HG02970 (cell line): ENCODE data around the gene C1orf226.

ENCODE experiments used
- ATAC-seq: cut with Tn5 transposase; IDR thresholded peaks from one replicate; pipeline ENCODE4 v1.9.1; 2021; ENCODE audit warnings: mild to moderate bottlenecking, moderate library complexity, moderate number of reproducible peaks; ENCODE audit not compliant: unreplicated experiment, low FRiP score

Gene C1orf226

GRCh38 chr1:162365284-162366020, 16.1 kb upstream of the C1orf226 start:
- ATAC-seq: no peak

GRCh38 chr1:162366149-162366548, 15.4 kb upstream of the C1orf226 start:
- no peak for ATAC-seq

GRCh38 chr1:162366671-162367070, 14.9 kb upstream of the C1orf226 start:
- no peak for ATAC-seq

- ATAC-seq: no peak
These were observed 14.5 kb upstream of the C1orf226 start for GRCh38 chr1:162367073-162367472.

DNA sequence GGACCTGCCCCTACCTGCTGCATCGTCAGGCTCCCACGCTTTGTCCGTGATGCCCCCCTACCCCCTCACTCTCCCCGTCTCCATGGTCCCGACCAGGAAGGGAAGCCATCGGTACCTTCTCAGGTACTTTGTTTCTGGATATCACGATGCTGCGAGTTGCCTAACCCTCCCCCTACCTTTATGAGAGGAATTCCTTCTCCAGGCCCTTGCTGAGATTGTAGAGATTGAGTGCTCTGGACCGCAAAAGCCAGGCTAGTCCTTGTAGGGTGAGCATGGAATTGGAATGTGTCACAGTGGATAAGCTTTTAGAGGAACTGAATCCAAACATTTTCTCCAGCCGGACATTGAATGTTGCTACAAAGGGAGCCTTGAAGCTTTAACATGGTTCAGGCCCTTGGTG, 13.8 kb upstream of the C1orf226 start:
- no peak for ATAC-seq

- ATAC-seq: no peak
These were observed 13.1 kb upstream of the C1orf226 start for GRCh38 chr1:162368451-162368850.

- no peak for ATAC-seq
These were observed 12.0 kb upstream of the C1orf226 start for GRCh38 chr1:162369571-162369970.

GRCh38 chr1:162370161-162370560, 11.4 kb upstream of the C1orf226 start:
- ATAC-seq: no peak

GRCh38 chr1:162370721-162371120, 10.8 kb upstream of the C1orf226 start:
- no peak for ATAC-seq

DNA sequence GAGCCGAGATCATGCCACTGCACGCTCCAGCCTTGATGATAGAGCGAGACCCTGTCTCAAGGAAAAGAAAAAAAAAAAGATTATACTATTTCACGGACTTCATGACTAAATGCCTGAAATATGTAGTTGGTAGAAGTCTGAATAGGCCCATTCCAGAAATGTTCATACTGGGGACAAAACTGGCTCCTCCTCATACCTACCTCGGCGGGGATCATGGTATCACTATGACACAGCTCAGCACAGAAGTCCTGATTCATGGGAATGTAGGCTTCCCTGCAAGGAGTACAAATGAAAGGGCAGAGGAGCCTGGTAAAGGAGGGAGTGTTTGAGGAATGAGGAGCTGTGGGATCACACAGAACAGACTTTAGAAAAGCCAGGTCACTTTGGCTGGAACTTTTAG, 9.9 kb upstream of the C1orf226 start:
- no peak for ATAC-seq

GRCh38 chr1:162372159-162373071, 9.1 kb upstream of the C1orf226 start:
- no peak for ATAC-seq

DNA sequence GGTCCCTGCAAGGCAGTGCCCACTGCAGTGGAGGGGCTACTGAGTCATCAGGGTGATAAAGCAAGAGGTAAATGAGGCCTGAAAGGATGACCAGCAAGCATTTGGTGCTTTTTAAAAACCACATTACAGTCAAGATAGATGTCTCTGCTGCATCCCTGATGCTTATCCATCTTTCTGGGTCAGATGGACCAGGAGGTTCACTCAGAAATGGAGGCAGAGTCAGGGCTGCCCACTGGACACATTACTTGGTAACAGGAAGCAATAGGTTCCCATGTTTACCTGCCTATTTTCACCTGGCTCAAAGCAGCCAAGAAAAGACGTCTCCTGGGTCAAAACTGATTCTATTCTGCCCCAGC, 8.5 kb upstream of the C1orf226 start:
- ATAC-seq: no peak

DNA sequence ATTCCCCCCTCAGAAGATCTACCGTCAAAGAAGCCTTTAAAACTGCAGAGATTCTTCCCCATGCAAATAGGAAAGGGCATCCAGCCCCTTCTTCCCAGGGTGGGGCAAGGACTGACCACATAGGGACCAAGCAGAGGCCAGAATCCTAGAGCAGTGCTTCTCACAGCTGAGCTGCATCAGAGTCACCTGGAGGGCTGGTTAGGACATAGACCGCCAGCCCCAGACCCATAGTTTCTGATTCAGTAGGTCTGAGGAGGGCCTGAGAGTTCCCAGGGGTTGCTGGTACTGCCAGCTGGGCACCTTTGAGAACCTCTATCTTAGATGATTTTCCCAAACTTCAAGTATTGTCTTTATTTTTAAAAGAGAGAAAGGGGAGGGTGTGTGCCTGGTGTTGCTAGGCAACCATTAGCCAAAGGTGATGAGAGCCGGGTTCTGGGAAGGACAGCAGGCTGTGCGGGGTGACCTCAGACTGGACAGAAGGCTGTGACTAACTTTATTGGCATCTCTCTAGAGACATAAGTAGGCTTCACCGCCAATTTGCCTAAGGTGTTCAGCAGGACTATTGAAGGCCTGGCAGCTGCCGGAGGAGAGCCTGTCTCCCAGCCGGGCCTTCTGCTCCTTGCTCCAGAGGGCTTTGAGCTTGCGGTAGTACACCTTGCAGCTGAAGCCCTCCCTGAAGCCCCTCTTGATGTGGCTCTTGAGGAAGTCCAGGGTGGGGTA, 7.8 kb upstream of the C1orf226 start:
- no peak for ATAC-seq

GRCh38 chr1:162374406-162374805, 7.1 kb upstream of the C1orf226 start:
- no peak for ATAC-seq

GRCh38 chr1:162375463-162375862, 6.1 kb upstream of the C1orf226 start:
- ATAC-seq: no peak

GRCh38 chr1:162376691-162377090, 4.8 kb upstream of the C1orf226 start, which contains the start of gene SPATA46:
SPATA46 (minus strand) TSS chr1:162376854; CDS start chr1:162376790, 64 bp downstream.
- ATAC-seq: no peak

- ATAC-seq: no peak
These were observed 1.3 kb upstream of the C1orf226 start for GRCh38 chr1:162380061-162380846.

DNA sequence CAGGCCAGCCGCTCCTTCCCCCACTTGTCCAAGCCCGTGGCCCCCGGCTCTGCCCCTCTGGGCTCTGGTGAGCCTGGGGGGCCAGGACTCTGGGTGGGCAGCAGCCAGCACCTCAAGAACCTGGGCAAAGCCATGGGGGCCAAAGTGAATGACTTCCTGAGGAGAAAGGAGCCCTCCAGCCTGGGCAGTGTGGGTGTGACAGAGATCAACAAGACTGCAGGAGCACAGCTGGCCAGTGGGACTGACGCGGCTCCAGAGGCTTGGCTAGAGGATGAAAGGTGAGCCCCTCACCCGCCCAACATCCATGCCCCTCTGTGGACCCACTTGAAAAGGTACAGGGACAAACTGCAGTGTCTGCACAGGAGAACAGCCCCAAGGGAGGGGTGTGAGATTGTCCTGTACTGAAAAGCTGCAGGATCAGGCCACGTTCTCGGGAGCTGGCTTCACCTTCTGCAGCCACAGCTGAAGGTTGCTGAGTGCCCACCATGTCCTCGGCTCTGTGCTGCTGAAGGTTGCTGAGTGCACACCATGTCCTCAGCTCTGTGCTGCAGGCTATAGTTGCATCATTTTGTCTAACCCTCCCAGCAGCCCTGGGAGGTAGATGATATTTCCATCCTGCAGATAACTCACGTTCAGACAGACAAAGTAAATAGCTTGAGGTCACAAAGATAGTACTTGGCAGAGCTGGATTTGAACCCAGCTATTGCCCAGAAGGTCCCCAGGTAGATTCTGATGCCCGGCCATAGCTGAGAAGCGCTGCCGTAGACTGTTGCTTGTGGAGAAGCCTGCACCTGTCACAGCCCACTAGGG, 618 bp downstream of the C1orf226 start:
- no peak for ATAC-seq

DNA sequence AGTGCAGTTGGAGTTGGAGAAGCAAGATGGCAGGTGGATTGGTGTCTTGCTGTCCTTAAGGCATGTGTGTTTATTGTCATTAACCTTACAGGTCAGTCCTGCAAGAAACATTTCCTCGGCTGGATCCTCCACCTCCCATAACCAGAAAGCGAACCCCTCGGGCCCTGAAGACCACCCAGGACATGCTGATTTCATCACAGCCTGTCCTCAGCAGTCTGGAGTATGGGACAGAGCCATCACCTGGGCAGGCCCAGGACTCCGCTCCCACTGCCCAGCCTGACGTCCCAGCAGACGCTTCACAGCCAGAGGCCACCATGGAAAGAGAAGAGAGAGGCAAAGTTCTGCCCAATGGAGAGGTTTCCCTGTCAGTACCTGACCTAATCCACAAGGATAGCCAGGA, 1.6 kb downstream of the C1orf226 start:
- no peak for ATAC-seq
